H9 (cell line): ENCODE data around the gene CPNE5. TPM values are rescaled to one million over a fixed set of nuclear protein-coding genes. Genes with fewer than 3 reads are reported as not detected.

ENCODE experiments used
- DNase-seq: peaks from one replicate; pipeline ENCODE4 v3.0.0-alpha.2; 2017
- H2AFZ ChIP-seq: one replicate; pipeline ENCODE4 v1.6.1; 2013; ENCODE audit warnings: mild to moderate bottlenecking, low read length, control low read depth, moderate library complexity
- H2AK5ac ChIP-seq: 2 replicates; pipeline ENCODE4 v1.6.1; 2013; ENCODE audit warnings: low read length, control low read depth, mixed read lengths; ENCODE audit not compliant: insufficient read length
- H2BK120ac ChIP-seq: one replicate; pipeline ENCODE4 v1.6.1; 2013; ENCODE audit warnings: low read depth, mild to moderate bottlenecking, low read length, control low read depth, inconsistent platforms; ENCODE audit not compliant: poor library complexity, severe bottlenecking
- H2BK12ac ChIP-seq: 2 replicates; pipeline ENCODE4 v1.6.1; 2013; ENCODE audit warnings: low read length, control low read depth, mixed read lengths, low read depth; ENCODE audit not compliant: insufficient read length
- H2BK15ac ChIP-seq: 2 replicates; pipeline ENCODE4 v1.6.1; 2013; ENCODE audit warnings: low read depth, low read length, control low read depth
- H2BK20ac ChIP-seq: one replicate; pipeline ENCODE4 v1.6.1; 2013; ENCODE audit warnings: low read depth, mild to moderate bottlenecking, low read length, control low read depth, inconsistent platforms; ENCODE audit not compliant: poor library complexity, severe bottlenecking
- H2BK5ac ChIP-seq: 2 replicates; pipeline ENCODE4 v1.6.1; 2013; ENCODE audit warnings: low read length, control low read depth, mixed read lengths; ENCODE audit not compliant: insufficient read length
- H3K14ac ChIP-seq: 2 replicates; pipeline ENCODE4 v1.6.1; 2013; ENCODE audit warnings: low read length, control low read depth; ENCODE audit not compliant: insufficient read depth
- H3K18ac ChIP-seq: 2 replicates; pipeline ENCODE4 v1.6.1; 2013; ENCODE audit warnings: low read depth, mild to moderate bottlenecking, mixed read lengths, low read length, control low read depth; ENCODE audit not compliant: insufficient read length
- H3K23ac ChIP-seq: 2 replicates; pipeline ENCODE4 v1.6.1; 2013; ENCODE audit warnings: low read length, control low read depth, mixed read lengths, low read depth; ENCODE audit not compliant: insufficient read length
- H3K23me2 ChIP-seq: 2 replicates; pipeline ENCODE4 v1.6.1; 2013; ENCODE audit warnings: low read depth, mild to moderate bottlenecking, mixed read lengths, low read length, control low read depth; ENCODE audit not compliant: insufficient read length, poor library complexity, severe bottlenecking
- H3K27ac ChIP-seq: 2 replicates; pipeline ENCODE4 v1.5.1; 2013; ENCODE audit warnings: low read length, control low read depth, mixed read lengths, low read depth; ENCODE audit not compliant: insufficient read length
- H3K27me3 ChIP-seq: 2 replicates; pipeline ENCODE4 v1.6.1; 2013; ENCODE audit warnings: low read length, control low read depth, inconsistent platforms; ENCODE audit not compliant: insufficient read depth
- H3K4ac ChIP-seq: 2 replicates; pipeline ENCODE4 v1.6.1; 2013; ENCODE audit warnings: low read depth, mild to moderate bottlenecking, control low read depth, inconsistent platforms, low read length, moderate library complexity
- H3K4me1 ChIP-seq: 2 replicates; pipeline ENCODE4 v1.6.1; 2013; ENCODE audit warnings: low read length, control low read depth, inconsistent platforms; ENCODE audit not compliant: insufficient read depth
- H3K4me2 ChIP-seq: 2 replicates; pipeline ENCODE4 v1.6.1; 2013; ENCODE audit warnings: low read length, control low read depth, mixed read lengths; ENCODE audit not compliant: insufficient read length, insufficient read depth
- H3K56ac ChIP-seq: 2 replicates; pipeline ENCODE4 v1.6.1; 2013; ENCODE audit warnings: low read depth, mild to moderate bottlenecking, mixed read lengths, low read length, control low read depth; ENCODE audit not compliant: insufficient read length
- H3K79me1 ChIP-seq: 2 replicates; pipeline ENCODE4 v1.6.1; 2013; ENCODE audit warnings: low read depth, mild to moderate bottlenecking, moderate library complexity, low read length, control low read depth, inconsistent platforms; ENCODE audit not compliant: insufficient read depth, poor library complexity, severe bottlenecking
- H3K79me2 ChIP-seq: 2 replicates; pipeline ENCODE4 v1.6.1; 2013; ENCODE audit warnings: low read length, control low read depth, inconsistent platforms; ENCODE audit not compliant: insufficient read depth
- H3K9ac ChIP-seq: 2 replicates; pipeline ENCODE4 v1.6.1; 2013; ENCODE audit warnings: low read length, control low read depth, mixed read lengths; ENCODE audit not compliant: insufficient read length; ENCODE audit errors: extremely low read depth
- H3K9me3 ChIP-seq: one replicate; pipeline ENCODE4 v1.6.1; 2013; ENCODE audit warnings: low read depth, low read length, inconsistent platforms; ENCODE audit not compliant: control insufficient read depth
- H3T11ph ChIP-seq: one replicate; pipeline ENCODE4 v1.6.1; 2013; ENCODE audit warnings: mild to moderate bottlenecking, low read length, control low read depth, inconsistent platforms
- H4K20me1 ChIP-seq: one replicate; pipeline ENCODE4 v1.6.1; 2013; ENCODE audit not compliant: control insufficient read depth, insufficient read length, insufficient read depth
- H4K5ac ChIP-seq: 2 replicates; pipeline ENCODE4 v1.6.1; 2013; ENCODE audit warnings: low read depth, mild to moderate bottlenecking, mixed read lengths, low read length, control low read depth; ENCODE audit not compliant: insufficient read length
- H4K8ac ChIP-seq: replicated peaks from 2 replicates; pipeline ENCODE4 v1.6.1; 2013; ENCODE audit warnings: low read length, control low read depth, mixed read lengths, low read depth; ENCODE audit not compliant: insufficient read length
- H4K91ac ChIP-seq: 2 replicates; pipeline ENCODE4 v1.6.1; 2013; ENCODE audit warnings: low read depth, mild to moderate bottlenecking, moderate library complexity, mixed read lengths, low read length, control low read depth; ENCODE audit not compliant: insufficient read length
- H3K27ac Mint-ChIP-seq, 3 experiments: 2 replicates in 2 of 3; 3 replicates in 1 of 3; pipeline ENCODE4 v1.8.0; 2020 to 2021; ENCODE audit warnings: mixed read lengths in 3 of 3, mild to moderate bottlenecking in 1 of 3, moderate library complexity in 1 of 3
- H3K27me3 Mint-ChIP-seq: 2 replicates; pipeline ENCODE4 v1.8.0; 2021; ENCODE audit warnings: low read depth, mild to moderate bottlenecking, moderate library complexity, mixed read lengths
- H3K36me3 Mint-ChIP-seq, 3 experiments: 2 replicates in 2 of 3; 3 replicates in 1 of 3; pipeline ENCODE4 v1.8.0; 2020 to 2021; ENCODE audit warnings: low read depth in 3 of 3, mixed read lengths in 3 of 3; ENCODE audit not compliant: insufficient read depth in 1 of 3
- H3K4me1 Mint-ChIP-seq, 2 experiments: 2 replicates each; pipeline ENCODE4 v1.8.0; 2020; ENCODE audit warnings: mixed read lengths in 2 of 2
- H3K4me3 Mint-ChIP-seq, 2 experiments: 2 replicates in 1 of 2; 3 replicates in 1 of 2; pipeline ENCODE4 v1.8.0; 2020 to 2021; ENCODE audit warnings: mild to moderate bottlenecking in 2 of 2, mixed read lengths in 2 of 2, moderate library complexity in 1 of 2
- H3K9me3 Mint-ChIP-seq, 2 experiments: 2 replicates in 1 of 2; 3 replicates in 1 of 2; pipeline ENCODE4 v1.8.0; 2020; ENCODE audit warnings: mild to moderate bottlenecking in 2 of 2, mixed read lengths in 2 of 2, moderate library complexity in 1 of 2
- CTCF ChIP-seq: fragments of 200-600 bp; sonication (generic); conservative IDR thresholded peaks from 3 replicates; pipeline ENCODE4 v1.8.0; 2021; ENCODE audit warnings: antibody characterized with exemption, mild to moderate bottlenecking
- WGBS: extraction: QIAGEN DNeasy Blood & Tissue Kit; methylation state at CpG from one replicate; pipeline ENCODE4 v1.1.7; 2013; ENCODE audit warnings: missing lambda C conversion rate, low lambda C conversion rate, mixed read lengths; ENCODE audit not compliant: insufficient read length; ENCODE audit errors: extremely low coverage; 5-methylcytosine and 5-hydroxymethylcytosine counted together
- total RNA-seq: library from RNA; stranded (reverse); gene quantifications from 2 replicates; pipeline ENCODE4 v1.2.1, GENCODE V29; 2021

Gene CPNE5
- total RNA-seq, 1 experiment from 2014 or later = 0.52 TPM

GRCh38 chr6:36713846-36714245, 125.4 kb downstream of the CPNE5 start:
- Histone ChIP-seq H2AK5ac (no peak overlapping the region), H3T11ph (no peak overlapping the region), H3K4me2 (no peak overlapping the region), H2BK120ac (no peak overlapping the region), H3K4ac (no peak overlapping the region), H2AFZ (no peak overlapping the region), H3K9ac (no peak overlapping the region), H2BK15ac (no peak overlapping the region), H3K9me3 (no peaks in the 10 kb centered on the region), H4K8ac (no peak overlapping the region), H3K18ac (no peak overlapping the region), H3K27ac (no peak overlapping the region), H2BK12ac (no peak overlapping the region), H3K27me3 (no peaks in the 10 kb centered on the region), H3K79me2 (no peaks in the 10 kb centered on the region), H4K91ac (no peak overlapping the region), H2BK20ac (no peak overlapping the region), H3K23ac (no peak overlapping the region), H4K5ac (no peak overlapping the region), H4K20me1 (no peaks in the 10 kb centered on the region), H3K23me2 (no peaks in the 10 kb centered on the region), H3K14ac (no peak overlapping the region), H3K56ac (no peak overlapping the region), H3K79me1 (no peaks in the 10 kb centered on the region), H3K4me1 (no peaks in the 10 kb centered on the region; the same call in 1 of the 2 replicates), H2BK5ac (no peak overlapping the region)
- Mint-ChIP-seq H3K4me1 (peaks cover 3 to 5% of the 10 kb centered on the region in 2 experiments; a peak in 1 of 4 replicates), H3K36me3 (no peaks in the 10 kb centered on the region), H3K27me3 (no peaks in the 10 kb centered on the region; the same call in 1 of the 2 replicates), H3K4me3 (no peak overlapping the region), H3K9me3 (no peaks in the 10 kb centered on the region), H3K27ac (no peak overlapping the region)
- WGBS = no CpG with 5 or more reads among the region's 8 CpGs
- no peak for TF ChIP-seq CTCF
- no peak for DNase-seq
